ENCODE data around the gene SH3BP5.

The SH3BP5 gene

GRCh38 chr3:15271785-15272381 lies 60.5 kb downstream of the SH3BP5 start:
- no peak for DNase-seq

- DNase-seq = no peak
These were observed 61.4 kb downstream of the SH3BP5 start for GRCh38 chr3:15271030-15271429.

GRCh38 chr3:15269091-15269989 lies 63.0 kb downstream of the SH3BP5 start:
- DNase-seq = peak; percentile 97

- DNase-seq = peak; percentile 82
These were observed 64.3 kb downstream of the SH3BP5 start for GRCh38 chr3:15268033-15268631.

- DNase-seq = no peak
These were observed 64.9 kb downstream of the SH3BP5 start for GRCh38 chr3:15267502-15267901.

- no peak for DNase-seq
These were observed 65.6 kb downstream of the SH3BP5 start for GRCh38 chr3:15266510-15267376.

GRCh38 chr3:15265655-15266509 lies 66.5 kb downstream of the SH3BP5 start:
- DNase-seq = no peak

GRCh38 chr3:15264486-15264885 lies 67.9 kb downstream of the SH3BP5 start:
- no peak for DNase-seq

- DNase-seq = no peak
These were observed 68.5 kb downstream of the SH3BP5 start for GRCh38 chr3:15263926-15264325.

GRCh38 chr3:15263120-15263519 lies 69.3 kb downstream of the SH3BP5 start:
- no peak for DNase-seq

GRCh38 chr3:15262021-15262420 lies 70.4 kb downstream of the SH3BP5 start:
- no peak for DNase-seq

- DNase-seq = no peak
These were observed 71.1 kb downstream of the SH3BP5 start for GRCh38 chr3:15261274-15261673.

GRCh38 chr3:15260531-15260930 lies 71.9 kb downstream of the SH3BP5 start:
- DNase-seq = no peak

GRCh38 chr3:15258720-15259119 lies 73.7 kb downstream of the SH3BP5 start:
- DNase-seq = no peak

- no peak for DNase-seq
These were observed 75.5 kb downstream of the SH3BP5 start for GRCh38 chr3:15256861-15257341.

GRCh38 chr3:15255215-15255614 lies 77.2 kb downstream of the SH3BP5 start:
- no peak for DNase-seq

GRCh38 chr3:15253023-15253697 lies 79.2 kb downstream of the SH3BP5 start:
- DNase-seq = no peak

GRCh38 chr3:15246186-15246585 lies 86.2 kb downstream of the SH3BP5 start:
- no peak for DNase-seq

- DNase-seq = no peak
These were observed 88.4 kb downstream of the SH3BP5 start for GRCh38 chr3:15243822-15244482.

GRCh38 chr3:15241341-15241740 lies 91.0 kb downstream of the SH3BP5 start:
- peak; percentile 7 for DNase-seq

- DNase-seq = no peak
These were observed 103.1 kb downstream of the SH3BP5 start for GRCh38 chr3:15229262-15229661.

Measured in fibroblast of upper back skin (primary cell).